HG03159 (cell line): ENCODE data around the gene ABCC2.
A peak's percentile ranks its signal among the peaks of the same experiment; 100 is the strongest.
"Not testable (repeated sequence)": the region's sequence is repeated elsewhere in the genome, so short reads cannot be mapped to it uniquely, and the experiment has no call there.

Source experiments
- ATAC-seq: cut with Tn5 transposase; IDR thresholded peaks from one replicate; pipeline ENCODE4 v1.9.1; 2021; ENCODE audit warnings: mild to moderate bottlenecking, moderate library complexity; ENCODE audit not compliant: unreplicated experiment

Gene ABCC2

DNA sequence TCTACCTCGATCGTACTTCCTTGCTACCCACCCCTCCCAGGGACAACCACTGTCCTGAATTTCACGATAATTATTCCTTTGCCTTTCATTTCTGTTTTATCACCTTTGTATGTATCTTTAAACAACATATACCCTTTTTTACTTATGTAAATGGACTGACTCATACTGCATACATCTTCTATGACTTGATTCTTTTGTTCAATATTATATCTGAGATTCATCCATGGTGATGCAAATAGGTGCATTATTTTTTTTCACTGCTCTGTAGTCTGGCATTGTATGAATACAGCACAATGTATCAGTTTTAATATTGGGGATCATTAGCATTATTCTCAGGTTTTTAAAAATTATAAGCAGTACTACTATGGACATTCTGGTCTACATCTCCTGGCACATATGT, 69.4 kb downstream of the ABCC2 start:
- ATAC-seq = no peak

DNA sequence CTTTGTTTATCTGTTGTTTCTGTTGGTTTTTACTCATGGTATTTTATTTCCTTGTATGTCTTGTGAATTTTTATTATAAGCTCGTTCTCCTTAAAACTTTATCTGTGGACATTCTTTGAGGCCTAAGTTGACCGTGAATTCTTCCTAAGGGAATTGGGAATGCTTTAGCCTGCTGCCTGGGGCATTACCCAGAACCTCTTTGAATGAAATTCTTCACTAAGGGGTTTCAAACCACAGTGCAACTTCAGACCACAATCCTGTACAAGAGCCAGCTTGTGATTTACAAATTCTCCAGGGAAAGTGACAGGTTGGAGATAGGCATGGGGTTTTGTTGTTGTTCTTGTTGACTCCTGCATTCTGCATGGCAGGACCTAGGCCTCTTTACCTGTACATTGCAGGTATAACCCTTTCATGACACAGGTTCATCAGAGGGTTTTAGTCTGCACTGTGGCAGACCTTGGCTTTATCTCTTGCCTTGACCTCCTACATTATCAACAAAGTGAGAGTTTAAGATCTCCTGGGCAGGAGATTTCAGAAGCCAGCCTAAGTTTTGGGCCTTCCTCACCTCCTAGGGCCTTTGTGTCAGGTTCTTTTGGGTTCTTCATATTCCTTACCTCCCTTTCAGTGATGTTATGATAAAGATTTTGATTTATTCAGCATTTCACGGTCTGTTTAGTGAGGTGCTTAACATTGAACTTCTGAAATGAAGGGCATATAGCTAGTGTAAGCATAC, 70.2 kb downstream of the ABCC2 start:
- no peak for ATAC-seq

DNA sequence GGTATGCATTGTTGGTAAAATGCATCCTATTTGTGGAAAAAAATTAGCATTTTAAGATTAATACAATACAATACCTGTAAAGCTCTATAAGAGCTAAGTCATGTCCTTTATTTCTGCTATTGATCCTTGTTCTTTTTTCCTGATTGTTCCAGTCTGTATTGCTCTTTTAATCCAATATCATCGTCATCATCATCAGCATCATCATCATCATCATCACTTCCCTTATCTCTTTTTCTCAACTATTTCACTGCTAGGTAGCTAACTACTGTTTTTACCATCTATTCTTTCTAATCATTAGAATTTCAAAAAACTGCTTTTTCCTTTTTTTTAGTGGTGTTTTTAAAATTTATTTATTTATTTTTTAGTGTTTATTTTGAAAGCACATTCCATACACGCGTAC, 71.2 kb downstream of the ABCC2 start:
- ATAC-seq = no peak

DNA sequence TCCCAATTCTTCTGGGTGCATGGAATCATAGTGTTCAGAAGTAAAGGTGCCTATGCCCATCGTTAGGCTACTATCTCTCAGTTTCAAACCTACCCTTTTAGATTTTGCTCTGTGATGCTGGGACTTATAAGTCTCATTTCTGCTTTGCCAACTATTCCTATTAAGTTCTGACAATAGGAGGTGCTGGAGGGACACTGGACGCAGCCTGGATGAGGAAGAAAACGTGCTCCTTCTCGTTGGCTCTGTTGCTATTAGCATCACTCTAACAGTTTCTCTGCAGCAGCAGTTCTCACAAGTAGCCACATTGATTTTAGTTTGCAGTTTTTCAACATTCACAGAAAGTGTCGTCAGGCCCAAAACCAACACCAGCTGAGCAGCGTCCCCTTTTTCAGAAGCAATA, 72.4 kb downstream of the ABCC2 start:
- no peak for ATAC-seq

GRCh38 chr10:99855479-99856071, 73.1 kb downstream of the ABCC2 start:
- no peak for ATAC-seq

GRCh38 chr10:99858849-99859248, 76.4 kb downstream of the ABCC2 start:
- no peak for ATAC-seq

DNA sequence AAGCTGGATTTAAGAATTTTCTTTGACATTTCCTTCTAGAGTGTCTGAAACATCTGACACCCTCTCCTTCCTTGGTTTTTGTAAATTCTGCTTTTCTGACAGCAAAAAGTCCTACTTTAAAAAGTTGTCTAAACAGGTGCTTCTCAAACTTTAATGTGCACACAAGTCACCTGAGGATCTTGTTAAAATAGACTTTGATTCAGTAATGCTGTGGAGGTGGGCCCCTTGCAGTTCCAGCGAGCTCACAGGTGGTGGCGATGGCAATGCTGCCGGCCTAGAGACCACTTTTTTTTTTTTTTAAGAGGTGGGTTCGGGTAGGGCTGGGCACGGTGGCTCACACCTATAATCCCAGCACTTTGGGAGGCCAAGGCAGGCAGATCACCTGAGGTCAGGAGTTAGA, 77.1 kb downstream of the ABCC2 start:
- no peak for ATAC-seq

GRCh38 chr10:99860466-99860865, 78.0 kb downstream of the ABCC2 start:
- ATAC-seq = no peak

DNA sequence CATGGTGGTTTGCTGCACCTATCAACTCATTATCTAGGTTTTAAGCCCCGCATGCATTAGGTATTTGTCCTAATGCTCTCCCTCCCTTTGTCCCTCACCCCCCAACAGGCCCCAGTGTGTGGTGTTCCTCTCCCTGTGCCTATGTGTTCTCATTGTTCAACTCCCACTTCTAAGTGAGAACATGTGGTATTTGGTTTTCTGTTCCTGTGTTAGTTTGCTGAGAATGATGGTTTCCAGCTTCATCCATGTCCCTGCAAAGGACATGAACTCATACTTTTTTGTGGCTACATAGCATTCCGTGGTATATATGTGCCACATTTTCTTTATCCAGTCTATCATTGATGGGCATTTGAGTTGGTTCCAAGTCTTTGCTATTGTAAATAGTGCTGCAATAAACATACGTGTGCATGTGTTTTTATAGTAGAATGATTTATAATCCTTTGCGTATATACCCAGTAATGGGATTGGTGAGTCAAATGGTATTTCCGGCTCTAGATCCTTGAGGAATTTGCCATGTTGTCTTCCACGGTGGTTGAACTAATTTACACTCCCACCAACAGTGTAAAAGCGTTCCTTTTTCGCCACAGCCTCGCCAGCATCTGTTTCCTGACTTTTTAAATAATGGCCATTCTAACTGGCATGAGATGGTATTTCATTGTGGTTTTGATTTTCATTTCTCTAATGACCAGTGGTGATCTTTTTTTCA, 81.2 kb downstream of the ABCC2 start:
- ATAC-seq = not testable (repeated sequence)

DNA sequence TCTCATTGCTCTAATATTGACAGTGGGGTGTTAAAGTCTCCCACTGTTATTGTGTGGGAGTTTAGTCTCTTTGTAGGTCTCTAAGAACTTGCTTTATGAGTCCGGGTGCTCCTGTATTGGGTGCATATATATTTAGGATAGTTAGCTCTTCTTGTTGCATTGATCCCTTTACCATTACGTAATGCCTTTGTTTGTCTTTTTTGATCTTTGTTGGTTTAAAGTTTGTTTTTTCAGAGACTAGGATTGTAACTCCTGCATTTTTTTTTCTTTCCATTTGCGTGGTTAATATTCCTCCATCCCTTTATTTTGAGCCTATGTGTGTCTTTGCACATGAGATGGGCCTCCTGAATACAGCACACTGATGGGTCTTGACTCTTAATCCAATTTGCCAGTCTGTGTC, 84.8 kb downstream of the ABCC2 start:
- ATAC-seq = not testable (repeated sequence)

DNA sequence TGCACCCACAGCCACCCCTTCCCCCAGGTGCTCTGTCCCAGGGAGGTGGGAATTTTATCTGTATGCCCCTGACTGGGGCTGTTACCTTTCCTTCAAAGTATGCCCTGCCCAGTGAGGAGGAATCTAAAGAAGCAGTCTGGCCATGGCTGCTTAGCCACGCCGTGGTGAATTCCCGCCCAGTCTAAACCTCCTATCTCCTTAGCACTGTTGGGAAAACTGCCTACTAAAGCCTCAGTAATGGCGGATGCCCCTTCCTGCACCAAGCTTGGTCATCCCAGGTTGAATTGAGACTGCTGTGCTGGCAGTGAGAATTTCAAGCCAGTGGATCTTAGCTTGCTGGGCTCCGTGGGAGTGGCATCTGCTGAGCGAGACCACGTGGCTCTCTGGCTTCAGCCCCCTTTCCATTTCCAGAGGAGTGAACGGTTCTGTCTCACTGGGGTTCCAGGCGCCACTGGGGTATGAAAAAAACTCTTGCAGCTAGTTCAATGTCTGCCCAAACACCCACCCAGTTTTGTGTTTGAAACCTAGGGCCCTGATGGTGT, 87.2 kb downstream of the ABCC2 start:
- no peak for ATAC-seq

DNA sequence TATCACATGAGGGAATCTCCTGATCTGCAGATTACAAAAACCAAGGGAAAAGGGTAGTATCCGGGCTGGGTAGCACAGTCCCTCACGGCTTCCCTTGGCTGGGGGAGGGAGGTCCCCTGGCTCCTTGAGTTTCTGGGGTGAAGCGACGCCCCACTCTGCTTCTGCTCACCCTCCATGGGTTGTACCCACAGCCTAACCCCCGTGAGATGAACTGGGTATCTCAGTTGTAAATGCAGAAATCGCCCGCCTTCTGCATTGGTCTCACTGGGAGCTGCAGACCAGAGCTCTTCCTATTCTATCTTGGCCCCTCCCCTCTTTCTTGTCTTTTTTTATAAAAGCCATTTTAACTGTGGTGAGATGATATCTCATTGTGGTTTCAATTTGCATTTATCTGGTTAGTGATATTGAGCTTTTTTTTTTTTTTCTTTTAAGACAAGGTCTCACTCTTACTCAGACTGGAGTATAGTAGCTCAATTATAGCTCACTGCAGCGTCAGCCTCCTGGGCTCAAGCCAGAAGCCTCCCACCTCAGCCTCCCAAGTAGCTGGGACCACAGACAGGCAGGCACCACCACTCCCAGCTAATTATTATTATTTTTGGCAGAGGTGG, 87.8 kb downstream of the ABCC2 start:
- ATAC-seq = peak; percentile 46

GRCh38 chr10:99872367-99873162, 90.1 kb downstream of the ABCC2 start:
- no peak for ATAC-seq

DNA sequence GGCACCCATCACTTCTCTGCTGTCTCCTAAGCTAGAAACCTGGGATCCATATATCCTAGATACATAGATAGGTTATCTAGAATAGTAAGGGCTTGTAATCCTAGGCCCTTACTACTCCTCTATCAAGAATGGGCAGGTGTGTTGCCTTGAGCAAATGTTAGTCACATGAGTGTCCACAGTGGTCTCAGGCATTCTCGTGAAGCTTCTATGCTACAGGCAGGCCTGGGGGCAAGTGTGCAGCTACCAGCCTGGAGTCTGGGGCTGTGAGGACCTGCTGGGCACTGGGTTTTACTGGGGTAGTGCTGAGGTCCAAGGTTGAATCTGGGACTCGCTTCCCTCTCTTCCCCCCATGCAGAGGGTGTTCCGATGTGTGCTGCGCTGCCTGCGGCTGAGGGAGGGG, 91.4 kb downstream of the ABCC2 start:
- ATAC-seq = no peak

DNA sequence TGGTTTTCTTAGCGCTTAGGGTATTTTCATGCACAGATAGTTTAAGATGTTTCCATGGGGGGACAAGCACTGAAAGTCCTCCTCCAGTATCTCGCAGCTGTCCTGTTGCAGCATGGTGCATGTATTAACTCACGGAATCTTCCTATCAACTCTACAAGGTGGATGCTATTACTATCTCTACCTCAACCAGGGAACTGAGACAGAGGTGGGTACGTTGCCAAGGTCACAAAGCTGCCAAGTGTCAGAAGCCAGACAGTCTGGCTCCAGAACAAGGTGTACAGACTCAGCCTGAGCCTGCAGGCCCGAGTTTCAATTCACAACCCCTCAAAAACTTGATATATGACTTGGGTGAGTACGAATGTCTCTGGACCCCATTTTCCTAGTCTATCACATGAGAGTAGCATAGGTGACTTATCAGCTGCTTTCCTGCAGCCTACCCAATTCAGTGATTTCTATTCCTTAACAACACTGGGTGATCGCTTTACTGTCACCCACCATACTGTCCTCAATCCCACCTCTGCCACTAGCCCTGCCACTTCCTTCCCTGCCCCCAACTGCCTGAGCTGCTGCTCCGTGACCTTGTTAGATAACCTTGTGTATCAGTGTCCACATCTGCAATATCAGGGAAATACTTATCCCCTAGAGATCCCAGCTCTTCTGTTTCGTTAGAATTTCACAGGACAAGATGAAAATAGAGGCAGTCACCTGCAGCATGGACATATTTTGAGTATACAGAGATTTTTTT, 92.1 kb downstream of the ABCC2 start:
- no peak for ATAC-seq

- no peak for ATAC-seq
These were observed 93.0 kb downstream of the ABCC2 start for GRCh38 chr10:99875473-99875872.

DNA sequence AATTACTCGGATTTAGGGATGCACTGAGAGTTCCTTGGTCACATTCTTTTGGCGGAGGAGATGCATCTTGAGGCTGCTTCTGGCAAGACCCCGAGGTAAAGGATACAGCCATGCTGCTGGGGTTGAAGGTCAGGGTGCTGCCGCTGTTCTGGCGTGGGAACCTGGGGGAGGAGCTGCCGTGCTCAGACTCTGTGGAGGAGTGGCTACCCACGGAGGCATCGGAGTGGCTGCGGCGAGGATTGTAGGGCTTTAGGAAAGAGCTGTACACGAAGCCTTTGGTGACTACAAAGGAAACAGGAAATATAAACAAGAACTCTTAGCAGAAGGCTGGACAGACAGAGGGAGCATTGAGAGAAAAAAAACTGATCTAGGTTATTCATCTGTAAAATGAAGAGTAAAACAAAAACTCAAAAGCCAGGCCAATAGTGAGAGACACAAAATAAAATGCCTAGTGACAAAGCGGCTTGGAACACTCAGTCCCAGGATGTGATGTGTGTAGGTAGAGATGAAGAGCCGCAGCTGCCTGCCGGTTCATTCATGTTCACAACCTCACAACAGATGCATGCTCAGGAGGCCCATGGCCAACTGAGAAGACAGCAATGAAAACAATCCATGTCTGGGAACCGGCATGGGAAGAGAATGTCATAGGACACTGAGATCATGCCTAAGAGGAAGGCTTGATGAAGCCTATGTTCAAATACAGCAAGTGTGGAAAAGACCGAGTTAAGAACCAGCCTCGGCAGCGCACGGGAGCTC, 97.8 kb downstream of the ABCC2 start:
- no peak for ATAC-seq

- no peak for ATAC-seq
These were observed 98.9 kb downstream of the ABCC2 start for GRCh38 chr10:99881371-99881770.

GRCh38 chr10:99883523-99883922, 101.1 kb downstream of the ABCC2 start:
- no peak for ATAC-seq
